NCI-H1105 (cell line): ENCODE results near the gene OVCA2.
A peak's percentile ranks its signal among the peaks of the same experiment; 100 is the strongest.

ENCODE experiments used
- DNase-seq: peaks from one replicate; lab custom pipeline; 2025; lab: John Stamatoyannopoulos, UW

The OVCA2 gene

DNA sequence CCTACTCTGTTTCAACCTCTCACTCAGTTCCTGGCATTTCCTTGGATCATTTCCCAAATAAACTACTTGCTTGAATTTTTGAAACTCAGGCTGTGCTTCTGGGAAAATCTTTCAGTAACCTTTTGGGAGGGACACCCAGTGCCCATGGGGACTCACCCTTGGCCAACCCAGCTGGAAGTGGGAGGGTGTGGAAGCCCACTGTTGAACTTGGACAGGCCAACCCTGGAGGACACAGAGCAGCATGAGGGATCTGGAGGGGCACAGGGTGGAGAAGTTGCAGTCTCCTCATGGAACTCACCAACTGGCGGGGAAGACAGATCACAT, 27.9 kb upstream of the OVCA2 start:
- no peak for DNase-seq

DNA sequence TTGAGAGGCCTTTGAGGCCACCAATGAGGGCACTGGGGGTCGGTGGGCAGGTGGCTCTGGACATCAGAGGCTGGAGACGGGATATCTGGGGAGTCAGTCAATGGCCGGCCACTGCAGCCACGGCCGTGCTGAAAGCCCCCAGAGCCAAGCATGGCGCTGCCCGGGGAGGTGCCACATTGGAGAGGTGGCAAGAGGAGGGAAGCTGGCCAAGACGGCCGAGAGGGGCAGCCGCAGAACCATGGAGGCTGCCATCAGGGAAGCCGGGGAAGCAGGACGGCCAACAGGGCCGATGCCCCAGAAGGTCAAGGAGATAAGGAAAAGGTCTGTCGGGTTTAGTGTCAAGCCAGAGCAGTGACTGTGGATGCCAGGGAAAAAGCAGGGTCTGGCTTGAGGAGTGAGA, 26.5 kb upstream of the OVCA2 start:
- no peak for DNase-seq

- no peak for DNase-seq
These were observed 25.3 kb upstream of the OVCA2 start for GRCh38 chr17:2016494-2016893.

DNA sequence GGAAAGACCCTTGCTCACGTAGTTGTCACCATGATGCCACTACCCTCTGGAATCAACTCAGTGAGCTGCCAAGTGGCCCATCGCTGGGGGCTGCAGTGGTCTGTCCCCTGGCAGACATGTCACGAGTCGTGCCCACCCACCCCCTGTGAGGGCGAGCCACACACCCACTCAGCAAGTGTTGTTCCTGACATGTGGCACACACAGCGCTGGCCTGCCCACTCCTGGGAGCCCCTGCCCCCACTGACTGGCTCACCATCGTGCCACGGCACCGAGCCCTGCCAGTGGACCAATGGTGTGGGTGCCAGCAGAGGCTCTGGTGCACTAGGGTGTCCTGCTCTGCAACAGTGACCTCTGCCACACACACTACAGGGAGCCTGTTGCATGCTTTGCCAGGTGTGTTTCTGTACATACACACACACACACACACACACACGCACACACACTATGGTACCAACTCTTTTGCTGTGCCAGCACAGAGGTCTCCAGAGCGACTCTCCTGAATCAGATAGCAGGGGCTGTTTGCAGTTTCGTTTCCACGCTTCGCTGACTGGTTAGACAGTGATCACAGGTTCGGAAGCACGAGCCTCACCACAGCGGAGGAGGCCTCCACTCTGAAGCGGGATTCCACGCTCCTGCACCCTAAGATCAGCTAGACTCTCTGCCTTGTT, 24.4 kb upstream of the OVCA2 start:
- no peak for DNase-seq

DNA sequence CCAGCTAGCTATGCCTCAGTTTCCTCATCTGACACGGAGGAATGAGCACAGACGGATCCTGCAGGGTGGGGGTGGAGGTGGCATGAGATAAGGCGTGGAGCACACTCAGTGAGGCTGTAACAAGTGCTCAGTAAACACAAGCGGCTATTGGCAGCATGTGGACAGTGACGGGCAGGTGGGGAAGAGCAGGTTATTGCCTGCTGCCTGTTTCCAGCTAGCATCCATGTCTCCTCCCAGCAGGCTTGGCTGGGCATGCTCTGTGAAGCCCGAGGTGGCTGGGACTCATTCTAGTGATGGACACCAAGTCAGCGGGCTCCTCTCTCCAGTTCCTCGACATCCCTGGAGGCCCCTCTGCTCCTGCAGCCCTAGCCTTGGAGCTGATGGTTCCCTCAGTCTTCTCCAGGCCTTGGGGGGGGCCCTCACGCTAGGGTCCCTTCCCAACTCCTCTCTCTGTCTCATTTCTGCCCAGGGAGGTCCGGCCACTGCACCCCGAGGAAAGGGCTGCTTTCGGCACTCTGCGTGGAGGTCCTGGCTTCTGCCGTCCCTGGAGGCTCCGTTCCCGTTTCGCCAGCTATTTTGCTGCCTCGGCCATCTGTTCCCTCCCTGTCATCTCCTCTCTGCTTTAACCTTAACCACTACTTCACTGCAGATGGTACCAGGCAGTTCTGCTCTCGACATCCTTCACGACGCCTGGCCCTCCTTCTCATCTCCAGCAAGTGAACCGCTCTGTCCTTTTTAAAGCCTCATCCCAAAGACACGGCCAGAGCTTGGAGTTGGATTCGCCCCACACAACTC, 22.9 kb upstream of the OVCA2 start:
- DNase-seq, result no peak

- DNase-seq, result no peak
These were observed 22.1 kb upstream of the OVCA2 start for GRCh38 chr17:2019723-2020122.

- DNase-seq, result no peak
These were observed 21.1 kb upstream of the OVCA2 start for GRCh38 chr17:2020721-2021120.

- DNase-seq, result no peak
These were observed 19.1 kb upstream of the OVCA2 start for GRCh38 chr17:2022647-2023240.

GRCh38 chr17:2023256-2023655, 18.6 kb upstream of the OVCA2 start:
- no peak for DNase-seq

DNA sequence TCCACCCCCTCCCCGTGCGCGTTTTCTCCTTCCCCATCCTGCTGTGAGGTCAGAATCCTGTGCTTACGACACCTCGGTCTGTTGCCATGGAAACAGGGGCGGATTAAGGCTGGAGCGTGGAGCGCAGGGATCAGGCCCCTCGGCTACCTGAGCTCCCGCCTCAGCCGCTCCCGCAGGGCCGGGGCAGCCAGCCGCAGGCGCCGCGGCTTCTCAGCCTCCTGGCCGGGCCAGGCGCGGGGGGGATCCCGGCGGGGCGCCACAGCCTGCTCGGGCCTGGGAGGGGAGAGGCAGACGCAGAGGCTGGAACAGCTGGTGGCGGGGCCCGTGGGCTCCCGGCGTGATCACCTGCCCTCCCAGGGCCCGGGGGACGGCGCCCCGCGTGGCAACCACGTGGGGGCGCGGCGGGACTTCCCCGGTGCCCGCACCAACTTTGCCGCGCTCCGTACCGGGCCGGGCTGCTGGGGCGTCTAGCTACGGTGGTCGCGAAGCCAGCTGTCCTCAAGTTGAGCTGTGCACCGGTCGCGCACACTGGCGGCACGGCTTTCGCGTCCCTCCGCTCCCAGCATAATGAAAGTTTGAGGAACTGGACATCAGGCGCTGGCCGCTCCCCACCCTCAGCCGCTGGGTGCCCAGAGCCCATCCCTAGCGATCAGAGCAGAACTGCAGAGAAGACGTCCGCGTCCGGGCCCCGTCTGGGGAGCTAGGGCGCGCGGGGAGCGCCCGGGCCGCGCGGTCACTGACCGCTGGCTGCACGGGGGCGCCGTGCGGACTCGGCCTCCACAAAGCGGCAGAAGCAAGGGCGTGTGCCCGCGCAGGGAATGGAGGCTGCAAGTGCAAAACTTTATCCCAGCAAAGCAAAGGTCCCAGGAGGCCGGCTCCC, 17.9 kb upstream of the OVCA2 start:
- peak; percentile 60 for DNase-seq

GRCh38 chr17:2024572-2025219, 17.1 kb upstream of the OVCA2 start:
- DNase-seq, result no peak

DNA sequence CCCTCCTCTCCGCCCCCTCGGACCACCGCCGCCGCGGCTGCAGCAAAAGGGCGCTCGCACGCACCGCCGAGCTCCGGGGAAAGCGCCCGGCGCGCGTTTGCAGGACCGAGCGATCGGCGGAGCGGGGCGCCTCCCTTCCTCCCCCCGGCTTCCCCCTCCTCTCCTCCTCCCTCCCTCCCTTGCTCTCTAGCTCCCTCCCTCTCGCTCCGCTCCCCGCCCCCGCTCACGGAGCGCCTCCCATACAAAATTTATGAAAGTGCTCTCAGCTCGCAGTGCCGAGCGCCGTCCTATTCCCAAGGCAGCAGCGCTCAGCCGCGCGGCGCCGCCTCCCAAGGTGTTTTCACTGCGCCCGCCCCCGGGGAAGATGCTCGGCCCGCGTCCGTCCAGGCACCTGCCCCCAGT, 16.6 kb upstream of the OVCA2 start, which contains the start of gene RTN4RL1:
RTN4RL1 (minus strand) TSS at position 115 of the 402 bp plus-strand sequence. CDS start 469 bp downstream, outside the sequence.
- peak; percentile 29 for DNase-seq

GRCh38 chr17:2025622-2026309, 16.1 kb upstream of the OVCA2 start:
- DNase-seq, result peak; percentile 2

GRCh38 chr17:2027528-2028233, 14.1 kb upstream of the OVCA2 start:
- DNase-seq, result no peak

- DNase-seq, result no peak
These were observed 13.6 kb upstream of the OVCA2 start for GRCh38 chr17:2028234-2028614.

- DNase-seq, result no peak
These were observed 13.1 kb upstream of the OVCA2 start for GRCh38 chr17:2028737-2029136.

DNA sequence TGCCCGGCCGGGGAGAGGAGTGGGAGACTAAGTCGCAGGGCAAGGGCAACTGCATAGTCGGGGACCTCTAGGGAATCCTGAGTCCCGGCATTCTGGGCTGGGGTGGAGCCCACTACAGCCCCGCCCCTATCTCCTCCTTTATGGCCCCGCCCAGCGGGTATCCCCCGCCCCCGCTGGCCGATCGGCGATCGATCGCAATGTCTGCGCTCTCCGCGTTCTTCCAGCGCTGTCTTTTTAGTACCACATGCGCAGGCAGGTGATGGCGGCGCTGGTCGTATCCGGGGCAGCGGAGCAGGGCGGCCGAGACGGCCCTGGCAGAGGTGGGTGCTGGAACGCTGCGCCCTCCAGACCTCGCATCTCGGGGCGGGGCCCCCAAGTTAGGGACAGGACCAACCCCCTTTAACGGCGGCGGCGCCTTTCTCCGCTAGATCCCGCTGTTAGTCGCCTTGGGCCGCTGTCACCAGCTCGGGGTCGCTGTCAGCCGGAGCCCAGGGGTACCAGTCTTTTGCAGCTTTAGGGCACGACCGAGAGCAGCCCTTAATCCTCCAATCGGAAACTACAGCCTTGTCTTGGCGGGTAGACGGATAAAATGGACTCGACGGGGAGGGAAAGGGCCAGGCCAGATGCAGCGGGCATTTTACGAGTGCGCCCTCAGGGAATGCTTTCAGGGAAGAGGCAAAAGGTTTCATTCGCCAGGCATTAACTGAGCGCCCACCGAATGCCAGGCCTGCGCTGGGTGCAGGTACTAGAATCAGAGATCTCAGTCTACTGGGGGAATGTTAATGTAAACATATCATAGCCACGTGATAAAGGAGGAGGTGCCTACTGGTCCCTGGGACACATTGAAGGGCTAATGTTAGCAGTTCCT, 11.7 kb upstream of the OVCA2 start, which contains the start of gene DPH1:
DPH1 (plus strand) TSS at position 243 of the 868 bp plus-strand sequence; CDS start at position 260, 17 bp downstream.
- peak; percentile 65 for DNase-seq

DNA sequence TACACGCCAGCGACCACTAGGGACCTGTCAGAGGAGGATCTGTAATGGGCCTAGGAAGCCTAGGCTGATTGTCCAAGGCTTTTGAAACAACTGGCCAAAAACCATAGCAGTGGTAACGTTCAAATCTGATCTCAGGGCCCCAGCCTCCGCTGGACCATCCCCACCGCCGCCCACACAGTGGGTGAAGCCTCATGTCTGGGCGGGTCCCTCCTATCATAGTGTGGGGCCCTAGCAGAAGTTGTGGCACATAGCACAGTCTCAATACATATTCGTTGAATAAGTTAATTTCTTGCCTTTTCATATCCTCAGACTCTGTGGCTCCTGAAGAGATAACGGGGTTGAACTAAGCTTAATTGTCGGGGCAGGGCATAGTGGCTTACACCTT, 11.1 kb upstream of the OVCA2 start:
- no peak for DNase-seq

DNA sequence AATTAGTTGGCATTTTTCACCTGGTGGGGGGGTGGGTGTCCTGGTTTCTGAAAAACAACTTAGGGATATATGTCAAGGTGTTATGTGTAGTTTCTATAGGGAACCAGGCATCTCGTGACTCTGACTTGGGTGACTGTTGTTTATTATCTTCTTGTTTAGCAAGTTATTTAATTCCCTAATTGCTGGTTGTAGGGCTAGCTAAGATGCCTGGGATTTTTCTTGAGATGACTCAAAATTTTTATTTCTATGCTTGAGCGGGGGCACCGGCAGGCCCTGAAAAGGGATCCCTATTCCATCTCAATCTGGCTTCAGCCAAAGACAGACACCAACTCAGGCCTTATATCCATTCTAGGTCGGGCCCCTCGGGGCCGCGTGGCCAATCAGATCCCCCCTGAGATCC, 8.7 kb upstream of the OVCA2 start:
- DNase-seq, result no peak
